Upper lobe of right lung (tissue), 1 donor: Measurements from ENCODE around the gene RTP2. TPM values are rescaled to one million over a fixed set of nuclear protein-coding genes. Genes with fewer than 3 reads are reported as not detected.

Experiments
- ATAC-seq: fragments of 200-7000 bp; cut with Tn5 transposase; one replicate; pipeline ENCODE4 v1.9.1; 2020; ENCODE audit warnings: mild to moderate bottlenecking, moderate library complexity
- DNase-seq: peaks from one replicate; pipeline ENCODE4 v3.0.0-alpha.2; 2020
- H3K27ac ChIP-seq: fragments of 200-600 bp; one replicate; pipeline ENCODE4 v1.8.0; 2022
- H3K27me3 ChIP-seq: fragments of 200-600 bp; one replicate; pipeline ENCODE4 v1.8.0; 2022; ENCODE audit warnings: mild to moderate bottlenecking
- H3K36me3 ChIP-seq: fragments of 200-600 bp; one replicate; pipeline ENCODE4 v1.8.0; 2022
- H3K4me1 ChIP-seq: fragments of 200-600 bp; one replicate; pipeline ENCODE4 v1.8.0; 2022
- H3K4me3 ChIP-seq: fragments of 200-600 bp; one replicate; pipeline ENCODE4 v1.8.0; 2022; ENCODE audit warnings: mild to moderate bottlenecking
- H3K9me3 ChIP-seq: fragments of 200-600 bp; one replicate; pipeline ENCODE4 v1.8.0; 2022
- CTCF ChIP-seq: fragments of 200-600 bp; IDR thresholded peaks from one replicate; pipeline ENCODE4 v1.8.0; 2022; ENCODE audit warnings: antibody characterized with exemption
- intact Hi-C: fragments of 100-400 bp; cut with DNase I; formaldehyde crosslinking; loops from one replicate; pipeline ENCODE4 v1.11.0; 2022
- total RNA-seq: library from RNA; stranded (reverse); fragmentation: NEBNext Ultra II Directional; extraction: Animal tissue kit (Norgen Biotek cat#: 25700); gene quantifications from one replicate; pipeline ENCODE4 v1.2.1, GENCODE V29; 2021
- donor health status: DM: no; HTN: yes; CAD: no; lungs with severe emphysema.

Gene RTP2
- total RNA-seq, 1 donor from 2014 or later = not detected

GRCh38 chr3:187669675-187670504 lies 32.5 kb downstream of the RTP2 start, which contains the start of gene SST:
TSS of gene SST (minus strand) at chr3:187670394. CDS start at chr3:187670291, 103 bp downstream.
- DNase-seq (peak; percentile 68), ATAC-seq (peak; percentile 68)
- peaks cover 26% of the 10 kb centered on the region for H3K27me3 ChIP-seq

GRCh38 chr3:187667526-187667925 lies 34.8 kb downstream of the RTP2 start:
- no peak for DNase-seq
- H3K27me3 ChIP-seq = peaks cover 22% of the 10 kb centered on the region
- TF ChIP-seq CTCF = no peak

More at GRCh38 chr3:187669675-187670504, 32.5 kb downstream of the RTP2 start, which contains the start of gene SST:
- Histone ChIP-seq H3K27ac (no peak within 1 kb of the TSS), H3K4me3 (no peak within 1 kb of the TSS), H3K4me1 (no peaks in the 10 kb centered on the region), H3K9me3 (no peaks in the 10 kb centered on the region), H3K36me3 (no peaks in the 10 kb centered on the region)
- TF ChIP-seq CTCF = no peak
- intact Hi-C loops = no loop called here

GRCh38 chr3:187665764-187666402 lies 36.5 kb downstream of the RTP2 start:
- no peak for DNase-seq

More at GRCh38 chr3:187667526-187667925, 34.8 kb downstream of the RTP2 start:
- ATAC-seq = no peak
- intact Hi-C loops = no loop called here
- H3K9me3 ChIP-seq = no peaks in the 10 kb centered on the region
- H3K4me1 ChIP-seq = no peaks in the 10 kb centered on the region
- H3K36me3 ChIP-seq = no peaks in the 10 kb centered on the region
- no peak overlapping the region for H3K27ac ChIP-seq
- no peak overlapping the region for H3K4me3 ChIP-seq

GRCh38 chr3:187665010-187665409 lies 37.3 kb downstream of the RTP2 start:
- Histone ChIP-seq H3K4me3 (no peak overlapping the region), H3K36me3 (no peaks in the 10 kb centered on the region), H3K9me3 (no peaks in the 10 kb centered on the region), H3K4me1 (no peaks in the 10 kb centered on the region), H3K27me3 (peaks cover 19% of the 10 kb centered on the region), H3K27ac (no peak overlapping the region)
- no peak for ATAC-seq
- TF ChIP-seq CTCF = no peak
- intact Hi-C loops = no loop called here
- DNase-seq = no peak

More at GRCh38 chr3:187665764-187666402, 36.5 kb downstream of the RTP2 start:
- TF ChIP-seq CTCF = no peak
- H3K27ac ChIP-seq = no peak overlapping the region
- no peak for ATAC-seq
- intact Hi-C loops = no loop called here
- H3K9me3 ChIP-seq = no peaks in the 10 kb centered on the region
- H3K4me3 ChIP-seq = no peak overlapping the region
- H3K27me3 ChIP-seq = peaks cover 22% of the 10 kb centered on the region
- no peaks in the 10 kb centered on the region for H3K4me1 ChIP-seq
- H3K36me3 ChIP-seq = no peaks in the 10 kb centered on the region

- H3K4me1 ChIP-seq = no peaks in the 10 kb centered on the region
- H3K4me3 ChIP-seq = no peak overlapping the region
- H3K36me3 ChIP-seq = no peaks in the 10 kb centered on the region
- TF ChIP-seq CTCF = no peak
- ATAC-seq (peak; percentile 34), DNase-seq (no peak)
- H3K27ac ChIP-seq = no peak overlapping the region
- no peaks in the 10 kb centered on the region for H3K9me3 ChIP-seq
- peaks cover under 1% of the 10 kb centered on the region for H3K27me3 ChIP-seq
- intact Hi-C loops = no loop called here
These were observed 39.4 kb downstream of the RTP2 start for GRCh38 chr3:187662848-187663409.
